ENCODE data around the gene ANO2. TPM values are rescaled to one million over a fixed set of nuclear protein-coding genes. Genes with fewer than 3 reads are reported as not detected.

ANO2 gene
- total RNA-seq, 4 donors from 2014 or later: 4.0 to 17.9 (median 5.1) TPM

- TF ChIP-seq EP300 (IDR thresholded peaks at IDR 0.05) (no peak), POLR2AphosphoS5 (IDR thresholded peaks at IDR 0.05) (no peak), CTCF (IDR thresholded peaks at IDR 0.05) (no peak), POLR2A (IDR thresholded peaks at IDR 0.05; ENCODE audit: low read depth) (no peak)
- H3K27ac ChIP-seq (replicated peaks in 1 of 4): no peak overlapping the region
- H3K27me3 ChIP-seq: peaks cover 0 to 22% (median 0%) of the 10 kb centered on the region in 4 donors
- WGBS: 79% methylated on average over 4 of the region's 4 CpGs
- DNase-seq (ENCODE audit: extremely low spot score): no peak
- H3K9me3 ChIP-seq: no peaks in the 10 kb centered on the region
- H3K36me3 ChIP-seq: peaks cover 0 to 7% (median 0%) of the 10 kb centered on the region in 4 donors
- no peaks in the 10 kb centered on the region for H3K4me1 ChIP-seq
- intact Hi-C loops (cut with DNase I): no loop called here
- no peak overlapping the region for H3K4me3 ChIP-seq
Measured at GRCh38 chr12:5875851-5876250, 69.2 kb downstream of the ANO2 start.

- peaks cover 0 to 4% (median 0%) of the 10 kb centered on the region in 4 donors for H3K36me3 ChIP-seq
- WGBS: 80% methylated on average over 8 of the region's 8 CpGs
- no peaks in the 10 kb centered on the region for H3K4me1 ChIP-seq
- H3K27me3 ChIP-seq: peaks cover 0 to 22% (median 0%) of the 10 kb centered on the region in 4 donors
- intact Hi-C loops (cut with DNase I): no loop called here
- peak; percentile 91 for DNase-seq (ENCODE audit: extremely low spot score)
- H3K9me3 ChIP-seq: no peaks in the 10 kb centered on the region
- no peak overlapping the region for H3K27ac ChIP-seq (replicated peaks in 1 of 4)
- TF ChIP-seq EP300 (IDR thresholded peaks at IDR 0.05) (no peak), POLR2A (IDR thresholded peaks at IDR 0.05; ENCODE audit: low read depth) (no peak), POLR2AphosphoS5 (IDR thresholded peaks at IDR 0.05) (no peak)
- H3K4me3 ChIP-seq: no peak overlapping the region
Measured at GRCh38 chr12:5874514-5874913, 70.5 kb downstream of the ANO2 start.

GRCh38 chr12:5873281-5873919, 71.7 kb downstream of the ANO2 start:
- Histone ChIP-seq H3K4me1 (no peaks in the 10 kb centered on the region), H3K4me3 (no peak overlapping the region), H3K27ac (replicated peaks in 1 of 4) (no peak overlapping the region), H3K9me3 (no peaks in the 10 kb centered on the region), H3K27me3 (peaks cover 0 to 22% (median 0%) of the 10 kb centered on the region in 4 donors), H3K36me3 (peaks cover 0 to 3% (median 0%) of the 10 kb centered on the region in 4 donors)
- peak; percentile 88 for DNase-seq (ENCODE audit: extremely low spot score)
- TF ChIP-seq POLR2AphosphoS5 (IDR thresholded peaks at IDR 0.05) (no peak), EP300 (IDR thresholded peaks at IDR 0.05) (no peak), CTCF (IDR thresholded peaks at IDR 0.05) (no peak), POLR2A (IDR thresholded peaks at IDR 0.05; ENCODE audit: low read depth) (no peak)
- intact Hi-C loops (cut with DNase I): no loop called here
- WGBS: 70% methylated on average over 10 of the region's 10 CpGs

- H3K4me3 ChIP-seq: no peak overlapping the region
- DNase-seq (ENCODE audit: extremely low spot score): peak; percentile 50
- TF ChIP-seq POLR2A (IDR thresholded peaks at IDR 0.05; ENCODE audit: low read depth): no peak
- no peak for TF ChIP-seq CTCF (IDR thresholded peaks at IDR 0.05)
- TF ChIP-seq POLR2AphosphoS5 (IDR thresholded peaks at IDR 0.05): no peak
- TF ChIP-seq EP300 (IDR thresholded peaks at IDR 0.05): no peak
- intact Hi-C loops (cut with DNase I): no loop called here
- H3K36me3 ChIP-seq: peaks cover 0 to under 1% (median 0%) of the 10 kb centered on the region in 4 donors
- no peak overlapping the region for H3K27ac ChIP-seq (replicated peaks in 1 of 4)
- WGBS: 74% methylated on average over 4 of the region's 4 CpGs
- H3K9me3 ChIP-seq: no peaks in the 10 kb centered on the region
- H3K4me1 ChIP-seq: no peaks in the 10 kb centered on the region
- H3K27me3 ChIP-seq: peaks cover 0 to 16% (median 0%) of the 10 kb centered on the region in 4 donors
Measured at GRCh38 chr12:5872745-5873144, 72.3 kb downstream of the ANO2 start.

GRCh38 chr12:5871741-5872140, 73.3 kb downstream of the ANO2 start:
- intact Hi-C loops (cut with DNase I): no loop called here
- peak; percentile 81 for DNase-seq (ENCODE audit: extremely low spot score)
- Histone ChIP-seq H3K36me3 (peaks cover 0 to 11% (median 0%) of the 10 kb centered on the region in 4 donors), H3K27ac (replicated peaks in 1 of 4) (no peak overlapping the region), H3K4me3 (no peak overlapping the region), H3K4me1 (no peaks in the 10 kb centered on the region), H3K27me3 (peaks cover 0 to 12% (median 0%) of the 10 kb centered on the region in 4 donors), H3K9me3 (no peaks in the 10 kb centered on the region)
- 64% methylated on average over 1 of the region's 1 CpG for WGBS
- TF ChIP-seq CTCF (IDR thresholded peaks at IDR 0.05) (no peak), EP300 (IDR thresholded peaks at IDR 0.05) (no peak), POLR2AphosphoS5 (IDR thresholded peaks at IDR 0.05) (no peak), POLR2A (IDR thresholded peaks at IDR 0.05; ENCODE audit: low read depth) (no peak)
